GM15510 (cell line): ENCODE results near the gene SYT4.

Source experiments
- POLR2A ChIP-seq: IDR thresholded peaks from 3 replicates; pipeline ENCODE4 v1.6.1; 2011; ENCODE audit warnings: borderline replicate concordance; ENCODE audit not compliant: insufficient read length; ENCODE audit errors: extremely low read depth

Gene SYT4

GRCh38 chr18:43248610-43249249 is 28.6 kb downstream of the SYT4 start:
- TF ChIP-seq POLR2A = no peak

- no peak for TF ChIP-seq POLR2A
These were observed 29.3 kb downstream of the SYT4 start for GRCh38 chr18:43247944-43248343.

GRCh38 chr18:43238429-43238828 is 38.9 kb downstream of the SYT4 start:
- TF ChIP-seq POLR2A = no peak

GRCh38 chr18:43236921-43237320 is 40.4 kb downstream of the SYT4 start:
- no peak for TF ChIP-seq POLR2A

- TF ChIP-seq POLR2A = no peak
These were observed 42.4 kb downstream of the SYT4 start for GRCh38 chr18:43234889-43235288.

- TF ChIP-seq POLR2A = no peak
These were observed 54.8 kb downstream of the SYT4 start for GRCh38 chr18:43222501-43222900.

- TF ChIP-seq POLR2A = no peak
These were observed 56.6 kb downstream of the SYT4 start for GRCh38 chr18:43220691-43221090.
